Body of pancreas (tissue), 4 donors: ENCODE measurements around the gene LRSAM1.

Source experiments
- POLR2A ChIP-seq, 3 donors: fragments of 450-650 bp; IDR thresholded peaks; one replicate each; pipeline ENCODE4 v1.6.1; 2016; ENCODE audit warnings: antibody characterized with exemption in 3 of 3, mild to moderate bottlenecking in 2 of 3
- TF ChIP-seq, protein P1 (sequence below), 7 experiments: fragments of 450-650 bp in 4 of 7; fragments of 200-600 bp in 3 of 7; sonication (generic) in 3 of 7; IDR thresholded peaks; one replicate each; pipeline ENCODE4 v1.5.1; 2016 to 2019; ENCODE audit warnings: antibody characterized with exemption in 7 of 7

GRCh38 chr9:127417131-127418036, 33.9 kb upstream of the LRSAM1 start:
- TF ChIP-seq, protein P1, sequence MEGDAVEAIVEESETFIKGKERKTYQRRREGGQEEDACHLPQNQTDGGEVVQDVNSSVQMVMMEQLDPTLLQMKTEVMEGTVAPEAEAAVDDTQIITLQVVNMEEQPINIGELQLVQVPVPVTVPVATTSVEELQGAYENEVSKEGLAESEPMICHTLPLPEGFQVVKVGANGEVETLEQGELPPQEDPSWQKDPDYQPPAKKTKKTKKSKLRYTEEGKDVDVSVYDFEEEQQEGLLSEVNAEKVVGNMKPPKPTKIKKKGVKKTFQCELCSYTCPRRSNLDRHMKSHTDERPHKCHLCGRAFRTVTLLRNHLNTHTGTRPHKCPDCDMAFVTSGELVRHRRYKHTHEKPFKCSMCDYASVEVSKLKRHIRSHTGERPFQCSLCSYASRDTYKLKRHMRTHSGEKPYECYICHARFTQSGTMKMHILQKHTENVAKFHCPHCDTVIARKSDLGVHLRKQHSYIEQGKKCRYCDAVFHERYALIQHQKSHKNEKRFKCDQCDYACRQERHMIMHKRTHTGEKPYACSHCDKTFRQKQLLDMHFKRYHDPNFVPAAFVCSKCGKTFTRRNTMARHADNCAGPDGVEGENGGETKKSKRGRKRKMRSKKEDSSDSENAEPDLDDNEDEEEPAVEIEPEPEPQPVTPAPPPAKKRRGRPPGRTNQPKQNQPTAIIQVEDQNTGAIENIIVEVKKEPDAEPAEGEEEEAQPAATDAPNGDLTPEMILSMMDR (IDR thresholded peaks at IDR 0.05), result no peak
- TF ChIP-seq POLR2A (IDR thresholded peaks at IDR 0.05), result no peak
